ENCODE measurements around the gene OR2T3.
"Not testable (repeated sequence)": the region's sequence is repeated elsewhere in the genome, so short reads cannot be mapped to it uniquely, and the experiment has no call there.

DNA sequence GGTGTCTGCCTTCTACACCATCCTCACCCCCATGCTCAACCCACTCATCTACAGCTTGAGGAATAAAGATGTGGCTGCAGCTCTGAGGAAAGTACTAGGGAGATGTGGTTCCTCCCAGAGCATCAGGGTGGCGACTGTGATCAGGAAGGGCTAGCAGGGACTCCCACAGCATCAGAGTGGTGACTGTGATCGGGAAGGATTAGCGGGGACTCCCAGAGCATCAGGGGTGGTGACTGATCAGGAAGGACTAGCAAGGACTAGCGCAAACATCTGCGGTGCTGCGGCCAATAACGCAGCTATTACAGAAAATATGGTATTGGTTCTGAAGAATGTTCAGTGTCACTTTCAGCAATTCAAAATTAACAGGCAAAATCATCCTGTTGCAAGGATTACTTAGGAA, 19.5 kb upstream of the OR2T3 start:
- TF ChIP-seq, protein P1, sequence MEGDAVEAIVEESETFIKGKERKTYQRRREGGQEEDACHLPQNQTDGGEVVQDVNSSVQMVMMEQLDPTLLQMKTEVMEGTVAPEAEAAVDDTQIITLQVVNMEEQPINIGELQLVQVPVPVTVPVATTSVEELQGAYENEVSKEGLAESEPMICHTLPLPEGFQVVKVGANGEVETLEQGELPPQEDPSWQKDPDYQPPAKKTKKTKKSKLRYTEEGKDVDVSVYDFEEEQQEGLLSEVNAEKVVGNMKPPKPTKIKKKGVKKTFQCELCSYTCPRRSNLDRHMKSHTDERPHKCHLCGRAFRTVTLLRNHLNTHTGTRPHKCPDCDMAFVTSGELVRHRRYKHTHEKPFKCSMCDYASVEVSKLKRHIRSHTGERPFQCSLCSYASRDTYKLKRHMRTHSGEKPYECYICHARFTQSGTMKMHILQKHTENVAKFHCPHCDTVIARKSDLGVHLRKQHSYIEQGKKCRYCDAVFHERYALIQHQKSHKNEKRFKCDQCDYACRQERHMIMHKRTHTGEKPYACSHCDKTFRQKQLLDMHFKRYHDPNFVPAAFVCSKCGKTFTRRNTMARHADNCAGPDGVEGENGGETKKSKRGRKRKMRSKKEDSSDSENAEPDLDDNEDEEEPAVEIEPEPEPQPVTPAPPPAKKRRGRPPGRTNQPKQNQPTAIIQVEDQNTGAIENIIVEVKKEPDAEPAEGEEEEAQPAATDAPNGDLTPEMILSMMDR (IDR thresholded peaks at IDR 0.05) = not testable (repeated sequence)
- not testable (repeated sequence) for TF ChIP-seq POLR2A, POLR2AphosphoS5 (IDR thresholded peaks at IDR 0.05)
